Chondrocyte (in vitro differentiated cells): ENCODE measurements around the gene TLR7. TPM values are rescaled to one million over a fixed set of nuclear protein-coding genes. Genes with fewer than 3 reads are reported as not detected.

Experiments
- DNase-seq: peaks from one replicate; pipeline ENCODE4 v3.0.0; 2021; ENCODE audit warnings: mixed read lengths, low spot score
- H3K27ac Mint-ChIP-seq: one replicate; pipeline ENCODE4 v1.8.0; 2021; ENCODE audit warnings: mild to moderate bottlenecking, moderate library complexity, mixed read lengths; ENCODE audit not compliant: unreplicated experiment
- H3K27me3 Mint-ChIP-seq: 2 replicates; pipeline ENCODE4 v1.8.0; 2021; ENCODE audit warnings: low read depth, mixed read lengths
- H3K36me3 Mint-ChIP-seq: 2 replicates; pipeline ENCODE4 v1.8.0; 2021; ENCODE audit warnings: low read depth, mixed read lengths
- H3K4me1 Mint-ChIP-seq: 2 replicates; pipeline ENCODE4 v1.8.0; 2021; ENCODE audit warnings: low read depth, mild to moderate bottlenecking, mixed read lengths
- H3K4me3 Mint-ChIP-seq: one replicate; pipeline ENCODE4 v1.8.0; 2021; ENCODE audit warnings: mild to moderate bottlenecking, moderate library complexity, mixed read lengths; ENCODE audit not compliant: unreplicated experiment
- H3K9me3 Mint-ChIP-seq: 2 replicates; pipeline ENCODE4 v1.8.0; 2021; ENCODE audit warnings: low read depth, mixed read lengths
- total RNA-seq: library from RNA; stranded (reverse); gene quantifications from 3 replicates; pipeline ENCODE4 v1.2.1, GENCODE V29; 2021
- TF ChIP-seq, protein P1 (sequence below): fragments of 200-600 bp; sonication (generic); IDR thresholded peaks from 2 replicates; pipeline ENCODE4 v1.5.0; 2021; ENCODE audit warnings: antibody characterized with exemption, mild to moderate bottlenecking, moderate library complexity

Gene TLR7
- total RNA-seq, 1 donor from 2014 or later, result not detected

DNA sequence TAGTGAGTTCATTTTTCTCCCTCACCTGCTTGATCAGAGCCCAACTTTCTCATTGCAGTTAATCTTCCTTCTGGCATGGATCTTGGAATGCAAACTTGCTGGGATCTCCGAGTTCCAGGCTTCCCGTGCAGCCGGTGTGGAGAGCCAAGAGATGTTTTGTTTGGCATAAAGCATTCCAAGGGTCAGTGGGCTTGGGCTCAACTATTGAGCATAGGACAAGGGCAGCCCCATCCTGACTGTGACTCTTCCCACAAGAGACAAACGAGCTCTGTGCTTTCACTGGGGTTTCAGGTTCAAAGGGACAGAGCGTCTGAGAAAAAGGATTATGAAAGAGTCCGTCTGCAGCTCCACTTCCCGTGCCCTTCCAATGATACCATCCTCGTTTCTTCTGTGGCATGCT, 10.5 kb downstream of the TLR7 start:
- Mint-ChIP-seq H3K36me3 (peaks cover 2% of the 10 kb centered on the region), H3K27me3 (no peaks in the 10 kb centered on the region), H3K27ac (no peak overlapping the region), H3K4me1 (peaks cover 9% of the 10 kb centered on the region), H3K4me3 (peak overlapping the region; percentile 41), H3K9me3 (peaks cover 8% of the 10 kb centered on the region)
- no peak for DNase-seq
- TF ChIP-seq, protein P1, sequence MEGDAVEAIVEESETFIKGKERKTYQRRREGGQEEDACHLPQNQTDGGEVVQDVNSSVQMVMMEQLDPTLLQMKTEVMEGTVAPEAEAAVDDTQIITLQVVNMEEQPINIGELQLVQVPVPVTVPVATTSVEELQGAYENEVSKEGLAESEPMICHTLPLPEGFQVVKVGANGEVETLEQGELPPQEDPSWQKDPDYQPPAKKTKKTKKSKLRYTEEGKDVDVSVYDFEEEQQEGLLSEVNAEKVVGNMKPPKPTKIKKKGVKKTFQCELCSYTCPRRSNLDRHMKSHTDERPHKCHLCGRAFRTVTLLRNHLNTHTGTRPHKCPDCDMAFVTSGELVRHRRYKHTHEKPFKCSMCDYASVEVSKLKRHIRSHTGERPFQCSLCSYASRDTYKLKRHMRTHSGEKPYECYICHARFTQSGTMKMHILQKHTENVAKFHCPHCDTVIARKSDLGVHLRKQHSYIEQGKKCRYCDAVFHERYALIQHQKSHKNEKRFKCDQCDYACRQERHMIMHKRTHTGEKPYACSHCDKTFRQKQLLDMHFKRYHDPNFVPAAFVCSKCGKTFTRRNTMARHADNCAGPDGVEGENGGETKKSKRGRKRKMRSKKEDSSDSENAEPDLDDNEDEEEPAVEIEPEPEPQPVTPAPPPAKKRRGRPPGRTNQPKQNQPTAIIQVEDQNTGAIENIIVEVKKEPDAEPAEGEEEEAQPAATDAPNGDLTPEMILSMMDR, result no peak

DNA sequence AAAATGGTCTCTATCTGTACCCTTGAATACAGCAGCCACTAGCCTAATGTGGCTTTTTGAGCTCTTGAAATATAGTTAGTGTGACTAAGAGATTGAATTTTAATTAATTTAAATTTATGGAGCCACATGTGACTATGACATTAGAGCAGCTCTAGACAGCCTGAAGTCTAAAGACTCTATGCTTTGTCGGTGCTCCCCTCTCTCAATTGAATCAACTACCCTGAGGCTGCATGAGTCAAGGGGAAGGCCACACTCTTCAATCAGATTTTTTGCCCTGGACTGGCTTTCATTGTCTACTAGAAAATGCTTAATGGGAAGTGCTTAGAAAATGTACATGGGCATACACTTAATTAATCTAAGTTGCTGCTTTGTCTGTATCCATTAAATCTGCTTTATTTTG, 11.7 kb downstream of the TLR7 start:
- H3K4me3 Mint-ChIP-seq, result no peak overlapping the region
- H3K27ac Mint-ChIP-seq, result no peak overlapping the region
- TF ChIP-seq, protein P1, result no peak
- H3K4me1 Mint-ChIP-seq, result peaks cover 9% of the 10 kb centered on the region
- DNase-seq, result no peak
- H3K36me3 Mint-ChIP-seq, result peaks cover 2% of the 10 kb centered on the region
- H3K27me3 Mint-ChIP-seq, result no peaks in the 10 kb centered on the region
- peaks cover 2% of the 10 kb centered on the region for H3K9me3 Mint-ChIP-seq

DNA sequence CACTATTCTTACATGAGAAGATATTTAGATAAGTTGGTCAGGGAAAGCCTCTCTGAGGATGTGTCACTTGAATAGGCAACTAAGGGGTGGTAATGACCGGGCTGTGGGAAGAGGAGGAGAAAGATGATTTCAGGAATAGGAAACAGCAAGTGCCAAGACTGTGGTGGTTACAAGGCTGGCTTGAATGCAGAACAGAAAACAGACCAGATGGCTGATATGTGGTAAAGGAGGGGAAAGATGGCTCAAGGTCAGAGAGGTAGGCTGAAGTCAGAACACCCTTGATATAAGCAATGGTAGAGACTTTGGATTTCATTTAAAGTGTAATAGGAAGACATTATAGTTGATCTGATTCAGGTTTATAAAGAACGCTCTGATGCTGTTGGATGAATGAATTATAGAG, 15.0 kb downstream of the TLR7 start:
- Mint-ChIP-seq H3K4me3 (no peak overlapping the region), H3K9me3 (peaks cover 2% of the 10 kb centered on the region), H3K4me1 (peaks cover 12% of the 10 kb centered on the region), H3K27ac (no peak overlapping the region), H3K36me3 (no peaks in the 10 kb centered on the region), H3K27me3 (no peaks in the 10 kb centered on the region)
- TF ChIP-seq, protein P1, result no peak
- DNase-seq, result no peak

DNA sequence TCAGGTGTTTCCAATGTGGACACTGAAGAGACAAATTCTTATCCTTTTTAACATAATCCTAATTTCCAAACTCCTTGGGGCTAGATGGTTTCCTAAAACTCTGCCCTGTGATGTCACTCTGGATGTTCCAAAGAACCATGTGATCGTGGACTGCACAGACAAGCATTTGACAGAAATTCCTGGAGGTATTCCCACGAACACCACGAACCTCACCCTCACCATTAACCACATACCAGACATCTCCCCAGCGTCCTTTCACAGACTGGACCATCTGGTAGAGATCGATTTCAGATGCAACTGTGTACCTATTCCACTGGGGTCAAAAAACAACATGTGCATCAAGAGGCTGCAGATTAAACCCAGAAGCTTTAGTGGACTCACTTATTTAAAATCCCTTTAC, 18.6 kb downstream of the TLR7 start:
- DNase-seq, result no peak
- no peaks in the 10 kb centered on the region for H3K27me3 Mint-ChIP-seq
- H3K36me3 Mint-ChIP-seq, result no peaks in the 10 kb centered on the region
- no peak overlapping the region for H3K4me3 Mint-ChIP-seq
- H3K4me1 Mint-ChIP-seq, result peaks cover 3% of the 10 kb centered on the region
- H3K27ac Mint-ChIP-seq, result no peak overlapping the region
- H3K9me3 Mint-ChIP-seq, result peaks cover 16% of the 10 kb centered on the region
- TF ChIP-seq, protein P1, result no peak

DNA sequence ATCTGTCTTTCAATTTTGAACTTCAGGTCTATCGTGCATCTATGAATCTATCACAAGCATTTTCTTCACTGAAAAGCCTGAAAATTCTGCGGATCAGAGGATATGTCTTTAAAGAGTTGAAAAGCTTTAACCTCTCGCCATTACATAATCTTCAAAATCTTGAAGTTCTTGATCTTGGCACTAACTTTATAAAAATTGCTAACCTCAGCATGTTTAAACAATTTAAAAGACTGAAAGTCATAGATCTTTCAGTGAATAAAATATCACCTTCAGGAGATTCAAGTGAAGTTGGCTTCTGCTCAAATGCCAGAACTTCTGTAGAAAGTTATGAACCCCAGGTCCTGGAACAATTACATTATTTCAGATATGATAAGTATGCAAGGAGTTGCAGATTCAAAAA, 19.7 kb downstream of the TLR7 start:
- Mint-ChIP-seq H3K9me3 (peaks cover 17% of the 10 kb centered on the region), H3K4me1 (peaks cover 3% of the 10 kb centered on the region), H3K36me3 (no peaks in the 10 kb centered on the region), H3K27ac (no peak overlapping the region), H3K27me3 (no peaks in the 10 kb centered on the region), H3K4me3 (no peak overlapping the region)
- TF ChIP-seq, protein P1, result no peak
- DNase-seq, result no peak
